Uterus (tissue), 2 donors: ENCODE measurements around the gene VSIG10L2.

Experiments used
- CTCF ChIP-seq, 4 experiments: fragments of 200-600 bp in 2 of 4; fragments of 450-650 bp in 2 of 4; sonication (generic) in 2 of 4; IDR thresholded peaks; one replicate each; pipeline ENCODE4 v1.5.1; 2016 to 2019; ENCODE audit warnings: antibody characterized with exemption in 4 of 4, mild to moderate bottlenecking in 2 of 4, moderate library complexity in 1 of 4
- POLR2A ChIP-seq, 2 donors: fragments of 450-650 bp; IDR thresholded peaks; one replicate each; pipeline ENCODE4 v1.6.1; 2016; ENCODE audit warnings: antibody characterized with exemption in 2 of 2, mild to moderate bottlenecking in 1 of 2, moderate library complexity in 1 of 2

GRCh38 chr11:125994509-125994908 is 48.7 kb downstream of the VSIG10L2 start:
- TF ChIP-seq CTCF (IDR thresholded peaks at IDR 0.05): no peak
- TF ChIP-seq POLR2A (IDR thresholded peaks at IDR 0.05): no peak
